ENCODE data around the gene AIFM2. TPM values are rescaled to one million over a fixed set of nuclear protein-coding genes. Genes with fewer than 3 reads are reported as not detected.

AIFM2 gene
- total and polyA plus RNA-seq, 9 of the 15 experiments (the other 6 are each of a cell fraction or from before 2014, with no cell fraction given): 2.7 to 14.1 (median 9.2) TPM

DNA sequence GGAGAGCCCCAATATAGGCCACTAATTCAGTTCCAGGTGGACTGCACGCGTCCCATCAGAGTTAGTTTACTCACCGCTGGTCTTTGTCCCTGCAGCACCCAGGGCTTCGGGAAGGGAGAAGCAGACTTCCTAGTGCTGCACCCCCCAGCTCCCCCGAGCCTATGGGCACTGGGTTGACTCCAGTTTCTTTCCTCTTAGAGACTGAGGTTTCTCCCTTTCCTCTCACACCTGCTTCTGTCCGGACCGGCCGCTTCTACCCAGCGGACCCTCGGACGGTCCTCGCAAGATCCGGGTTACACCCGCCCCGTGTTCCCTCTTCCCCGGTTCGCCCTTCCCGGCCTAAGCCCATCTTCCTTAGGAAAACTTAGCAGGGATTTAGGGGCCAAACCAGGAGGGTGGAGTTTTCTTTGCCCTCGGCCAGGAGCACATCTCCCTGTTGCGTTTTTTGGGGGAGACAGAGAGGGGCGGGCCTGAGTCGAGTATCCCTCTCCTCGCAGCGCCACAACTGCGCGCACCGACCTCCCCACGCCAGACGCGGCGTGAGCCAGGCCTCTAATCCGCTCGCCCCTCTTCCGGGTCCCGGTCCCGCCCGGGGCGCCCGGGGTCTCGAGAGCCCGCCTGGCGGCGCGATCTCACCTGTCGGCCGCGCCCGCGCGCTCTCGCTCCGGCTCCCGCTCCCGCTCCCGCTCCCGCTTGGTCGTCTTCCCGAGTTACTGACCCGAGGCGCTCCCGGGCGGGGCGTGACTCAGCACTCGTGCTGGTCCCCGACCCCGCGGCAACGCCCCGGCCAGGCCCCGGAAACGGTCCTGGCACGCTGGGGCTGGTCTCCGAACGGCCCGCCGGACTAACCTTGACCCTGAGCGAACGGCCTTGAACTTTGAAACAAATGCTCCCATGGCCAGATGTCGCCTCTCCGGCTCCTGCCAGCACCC, at the start of gene AIFM2 (continued):
- TF ChIP-seq RBM22 (IDR thresholded peaks at IDR 0.05; ENCODE audit: low read depth, low read length, poor library complexity, severe bottlenecking) (peak; percentile 45), GABPA (tag; conservative IDR thresholded peaks at IDR 0.05; ENCODE audit: low read depth) (peak; percentile 72), FOXA1 (IDR thresholded peaks at IDR 0.05; ENCODE audit: borderline replicate concordance) (no peak), NFE2 (IDR thresholded peaks at IDR 0.05; ENCODE audit: low read depth) (peak; percentile 92), RB1 (IDR thresholded peaks at IDR 0.05; ENCODE audit: low read depth) (peak; percentile 91), MAFK (IDR thresholded peaks at IDR 0.05; ENCODE audit: low read length) (peak; percentile 72), ZNF79 (CRISPR knock-in tag; IDR thresholded peaks at IDR 0.05; ENCODE audit: low read depth) (no peak), FOS (IDR thresholded peaks at IDR 0.05; ENCODE audit: extremely low read depth, insufficient read length) (no peak), CTBP1 (IDR thresholded peaks at IDR 0.05; ENCODE audit: borderline replicate concordance) (peak; percentile 76), NR4A1 (CRISPR knock-in tag; IDR thresholded peaks at IDR 0.05) (no peak), NR4A1 (tag; IDR thresholded peaks at IDR 0.05) (no peak), ZBTB7A (IDR thresholded peaks at IDR 0.05; ENCODE audit: borderline replicate concordance, control insufficient read depth, low read depth, low read length) (peak; percentile 86; the same call in 1 of the 2 replicates), MAFG (tag; conservative IDR thresholded peaks at IDR 0.05) (peak; percentile 82), CREB5 (CRISPR knock-in tag; IDR thresholded peaks at IDR 0.05) (no peak), BHLHE40 (IDR thresholded peaks at IDR 0.05; ENCODE audit: low read length) (peak; percentile 79), ZNF263 (CRISPR knock-in tag; IDR thresholded peaks at IDR 0.05; ENCODE audit: borderline replicate concordance) (no peak)
